Neural cell (in vitro differentiated cells): Measurements from ENCODE around the gene PLEKHG5. TPM values are rescaled to one million over a fixed set of nuclear protein-coding genes. Genes with fewer than 3 reads are reported as not detected.

ENCODE experiments used
- H2AFZ ChIP-seq: fragments of 200-600, 300-800 bp; sonication (generic), shearing (Covaris generic); 2 replicates; pipeline ENCODE4 v1.6.0; 2014; ENCODE audit warnings: low read depth, mild to moderate bottlenecking, antibody characterized with exemption, low read length, moderate library complexity
- H3F3A ChIP-seq: fragments of 200-600 bp; shearing (Covaris generic); 2 replicates; pipeline ENCODE4 v1.6.1; 2016; ENCODE audit warnings: mild to moderate bottlenecking, moderate library complexity, mixed read lengths, antibody characterized with exemption, low read length; ENCODE audit not compliant: insufficient read depth, poor library complexity, severe bottlenecking
- H3K27ac ChIP-seq: fragments of 200-600, 300-800 bp; sonication (generic), shearing (Covaris generic); 2 replicates; pipeline ENCODE4 v1.5.1; 2014; ENCODE audit warnings: mild to moderate bottlenecking, low read length, moderate library complexity
- H3K27me3 ChIP-seq: fragments of 300-800, 200-600 bp; sonication (generic), shearing (Covaris generic); 2 replicates; pipeline ENCODE4 v1.6.0; 2014; ENCODE audit warnings: mild to moderate bottlenecking, low read depth, low read length, moderate library complexity; ENCODE audit not compliant: insufficient read depth
- H3K36me3 ChIP-seq: fragments of 300-800, 200-600 bp; sonication (generic), shearing (Covaris generic); 2 replicates; pipeline ENCODE4 v1.5.1; 2014; ENCODE audit warnings: mild to moderate bottlenecking, antibody characterized with exemption, low read length, moderate library complexity; ENCODE audit not compliant: insufficient read depth
- H3K4me2 ChIP-seq: fragments of 300-800, 200-600 bp; sonication (generic), shearing (Covaris generic); 2 replicates; pipeline ENCODE4 v1.6.0; 2014; ENCODE audit warnings: mild to moderate bottlenecking, low read length
- H3K4me3 ChIP-seq: fragments of 300-800, 200-600 bp; sonication (generic), shearing (Covaris generic); 2 replicates; pipeline ENCODE4 v1.5.1; 2014; ENCODE audit warnings: mild to moderate bottlenecking, low read length, moderate library complexity
- H3K79me2 ChIP-seq: fragments of 200-600 bp; shearing (Covaris generic); replicated peaks from 2 replicates; pipeline ENCODE4 v1.6.0; 2014; ENCODE audit warnings: mild to moderate bottlenecking, low read length, moderate library complexity; ENCODE audit not compliant: insufficient read depth
- H3K9ac ChIP-seq: fragments of 300-800, 200-600 bp; sonication (generic), shearing (Covaris generic); 2 replicates; pipeline ENCODE4 v1.6.1; 2016; ENCODE audit warnings: mild to moderate bottlenecking, low read length, mixed read lengths
- H3K9me2 ChIP-seq: fragments of 200-600 bp; shearing (Covaris generic); 2 replicates; pipeline ENCODE4 v1.6.1; 2016; ENCODE audit warnings: mild to moderate bottlenecking, low read length, mixed read lengths; ENCODE audit not compliant: insufficient read depth
- H3K9me3 ChIP-seq: fragments of 200-600, 300-800 bp; sonication (generic), shearing (Covaris generic); 2 replicates; pipeline ENCODE4 v1.6.1; 2016; ENCODE audit warnings: mild to moderate bottlenecking, mixed run types, low read length, moderate library complexity, mixed read lengths
- H4K20me1 ChIP-seq: fragments of 200-600 bp; shearing (Covaris generic); 2 replicates; pipeline ENCODE4 v1.6.1; 2016; ENCODE audit warnings: mild to moderate bottlenecking, mixed run types; ENCODE audit not compliant: insufficient read depth
- EP300 ChIP-seq: fragments of 450-650 bp; conservative IDR thresholded peaks from 2 replicates; pipeline ENCODE4 v1.6.1; 2014; ENCODE audit warnings: antibody characterized with exemption, mild to moderate bottlenecking, moderate library complexity; ENCODE audit not compliant: poor library complexity, severe bottlenecking
- EZH2 ChIP-seq: fragments of 200-600, 300-800 bp; shearing (Covaris generic), sonication (generic); IDR thresholded peaks from 2 replicates; pipeline ENCODE4 v1.6.1; 2014; ENCODE audit warnings: antibody characterized with exemption, low read length, borderline replicate concordance, mild to moderate bottlenecking; ENCODE audit not compliant: insufficient read depth, poor library complexity, severe bottlenecking
- MXI1 ChIP-seq: fragments of 450-650 bp; conservative IDR thresholded peaks from 2 replicates; pipeline ENCODE4 v1.6.1; 2014; ENCODE audit warnings: antibody characterized with exemption, mild to moderate bottlenecking; ENCODE audit not compliant: poor library complexity, severe bottlenecking
- POLR2AphosphoS5 ChIP-seq: IDR thresholded peaks from 2 replicates; pipeline ENCODE4 v1.6.1; 2012
- RAD21 ChIP-seq: fragments of 450-650 bp; conservative IDR thresholded peaks from 2 replicates; pipeline ENCODE4 v1.6.1; 2014; ENCODE audit warnings: antibody characterized with exemption, mild to moderate bottlenecking, moderate library complexity
- SMC3 ChIP-seq: fragments of 450-650 bp; conservative IDR thresholded peaks from 2 replicates; pipeline ENCODE4 v1.6.1; 2014; ENCODE audit warnings: antibody characterized with exemption, mild to moderate bottlenecking, moderate library complexity; ENCODE audit not compliant: poor library complexity
- TAF1 ChIP-seq: IDR thresholded peaks from 2 replicates; pipeline ENCODE4 v1.6.1; 2012; ENCODE audit warnings: low read depth
- polyA plus RNA-seq: library from polyadenylated mRNA; depleted of rRNA; stranded (reverse); fragments of >200 nt; gene quantifications from 2 replicates; pipeline ENCODE4 v1.2.3, GENCODE V29; 2014
- TF ChIP-seq, protein P1 (sequence below): fragments of 450-650 bp; IDR thresholded peaks from 2 replicates; pipeline ENCODE4 v1.5.1; 2014; ENCODE audit warnings: antibody characterized with exemption, mild to moderate bottlenecking, moderate library complexity; ENCODE audit not compliant: poor library complexity, severe bottlenecking
- TF ChIP-seq, protein P2 (sequence below): IDR thresholded peaks from 2 replicates; pipeline ENCODE4 v1.6.1; 2012; ENCODE audit warnings: borderline replicate concordance

PLEKHG5 gene
- polyA plus RNA-seq, 1 donor from 2014 or later: 24.0 TPM

DNA sequence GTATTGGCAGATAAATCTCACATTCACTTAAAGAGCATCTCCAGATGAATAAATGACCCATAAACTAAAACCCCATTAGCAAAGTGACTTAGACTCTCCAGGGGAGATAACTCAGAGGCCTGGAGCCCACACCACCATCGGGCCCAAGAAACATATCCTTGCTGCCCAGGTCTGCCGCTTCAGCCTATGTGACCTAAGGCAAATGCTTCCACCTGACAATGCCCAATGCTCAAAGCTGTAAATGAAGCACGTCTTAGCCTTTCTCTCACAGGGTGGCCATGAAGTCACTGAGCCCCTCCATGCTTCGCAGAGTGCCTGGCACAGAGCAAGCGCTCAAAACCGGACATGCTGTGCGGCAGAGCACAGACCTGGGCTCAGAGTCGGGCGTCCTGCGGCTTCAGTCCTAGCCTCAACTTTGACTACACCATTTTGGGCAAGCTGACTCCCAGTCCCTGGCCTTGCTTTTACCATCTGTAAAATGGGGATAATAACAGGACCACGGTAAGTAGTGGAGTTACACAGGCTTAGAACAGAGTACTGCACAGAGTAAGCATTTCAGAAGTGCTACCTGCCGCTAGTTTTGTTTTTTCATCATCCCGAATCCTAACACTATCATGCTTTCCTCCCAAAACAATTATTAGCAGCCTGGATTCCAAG is 39.2 kb upstream of the PLEKHG5 start:
- H3K4me2 ChIP-seq: no peak overlapping the region
- no peak overlapping the region for H3K4me3 ChIP-seq
- peaks cover 12% of the 10 kb centered on the region for H3K36me3 ChIP-seq
- H3K27me3 ChIP-seq: no peaks in the 10 kb centered on the region
- H3F3A ChIP-seq: no peaks in the 10 kb centered on the region
- H3K27ac ChIP-seq: no peak overlapping the region
- no peak overlapping the region for H2AFZ ChIP-seq
- H4K20me1 ChIP-seq: no peaks in the 10 kb centered on the region
- no peaks in the 10 kb centered on the region for H3K9me3 ChIP-seq
- no peaks in the 10 kb centered on the region for H3K9me2 ChIP-seq
- no peak overlapping the region for H3K9ac ChIP-seq
- no peaks in the 10 kb centered on the region for H3K79me2 ChIP-seq
- TF ChIP-seq EZH2 (no peak), SMC3 (no peak), POLR2AphosphoS5 (no peak), RAD21 (no peak), TAF1 (no peak), MXI1 (no peak), EP300 (no peak)
- TF ChIP-seq, protein P1, sequence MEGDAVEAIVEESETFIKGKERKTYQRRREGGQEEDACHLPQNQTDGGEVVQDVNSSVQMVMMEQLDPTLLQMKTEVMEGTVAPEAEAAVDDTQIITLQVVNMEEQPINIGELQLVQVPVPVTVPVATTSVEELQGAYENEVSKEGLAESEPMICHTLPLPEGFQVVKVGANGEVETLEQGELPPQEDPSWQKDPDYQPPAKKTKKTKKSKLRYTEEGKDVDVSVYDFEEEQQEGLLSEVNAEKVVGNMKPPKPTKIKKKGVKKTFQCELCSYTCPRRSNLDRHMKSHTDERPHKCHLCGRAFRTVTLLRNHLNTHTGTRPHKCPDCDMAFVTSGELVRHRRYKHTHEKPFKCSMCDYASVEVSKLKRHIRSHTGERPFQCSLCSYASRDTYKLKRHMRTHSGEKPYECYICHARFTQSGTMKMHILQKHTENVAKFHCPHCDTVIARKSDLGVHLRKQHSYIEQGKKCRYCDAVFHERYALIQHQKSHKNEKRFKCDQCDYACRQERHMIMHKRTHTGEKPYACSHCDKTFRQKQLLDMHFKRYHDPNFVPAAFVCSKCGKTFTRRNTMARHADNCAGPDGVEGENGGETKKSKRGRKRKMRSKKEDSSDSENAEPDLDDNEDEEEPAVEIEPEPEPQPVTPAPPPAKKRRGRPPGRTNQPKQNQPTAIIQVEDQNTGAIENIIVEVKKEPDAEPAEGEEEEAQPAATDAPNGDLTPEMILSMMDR: no peak
- TF ChIP-seq, protein P2, sequence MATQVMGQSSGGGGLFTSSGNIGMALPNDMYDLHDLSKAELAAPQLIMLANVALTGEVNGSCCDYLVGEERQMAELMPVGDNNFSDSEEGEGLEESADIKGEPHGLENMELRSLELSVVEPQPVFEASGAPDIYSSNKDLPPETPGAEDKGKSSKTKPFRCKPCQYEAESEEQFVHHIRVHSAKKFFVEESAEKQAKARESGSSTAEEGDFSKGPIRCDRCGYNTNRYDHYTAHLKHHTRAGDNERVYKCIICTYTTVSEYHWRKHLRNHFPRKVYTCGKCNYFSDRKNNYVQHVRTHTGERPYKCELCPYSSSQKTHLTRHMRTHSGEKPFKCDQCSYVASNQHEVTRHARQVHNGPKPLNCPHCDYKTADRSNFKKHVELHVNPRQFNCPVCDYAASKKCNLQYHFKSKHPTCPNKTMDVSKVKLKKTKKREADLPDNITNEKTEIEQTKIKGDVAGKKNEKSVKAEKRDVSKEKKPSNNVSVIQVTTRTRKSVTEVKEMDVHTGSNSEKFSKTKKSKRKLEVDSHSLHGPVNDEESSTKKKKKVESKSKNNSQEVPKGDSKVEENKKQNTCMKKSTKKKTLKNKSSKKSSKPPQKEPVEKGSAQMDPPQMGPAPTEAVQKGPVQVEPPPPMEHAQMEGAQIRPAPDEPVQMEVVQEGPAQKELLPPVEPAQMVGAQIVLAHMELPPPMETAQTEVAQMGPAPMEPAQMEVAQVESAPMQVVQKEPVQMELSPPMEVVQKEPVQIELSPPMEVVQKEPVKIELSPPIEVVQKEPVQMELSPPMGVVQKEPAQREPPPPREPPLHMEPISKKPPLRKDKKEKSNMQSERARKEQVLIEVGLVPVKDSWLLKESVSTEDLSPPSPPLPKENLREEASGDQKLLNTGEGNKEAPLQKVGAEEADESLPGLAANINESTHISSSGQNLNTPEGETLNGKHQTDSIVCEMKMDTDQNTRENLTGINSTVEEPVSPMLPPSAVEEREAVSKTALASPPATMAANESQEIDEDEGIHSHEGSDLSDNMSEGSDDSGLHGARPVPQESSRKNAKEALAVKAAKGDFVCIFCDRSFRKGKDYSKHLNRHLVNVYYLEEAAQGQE: no peak

DNA sequence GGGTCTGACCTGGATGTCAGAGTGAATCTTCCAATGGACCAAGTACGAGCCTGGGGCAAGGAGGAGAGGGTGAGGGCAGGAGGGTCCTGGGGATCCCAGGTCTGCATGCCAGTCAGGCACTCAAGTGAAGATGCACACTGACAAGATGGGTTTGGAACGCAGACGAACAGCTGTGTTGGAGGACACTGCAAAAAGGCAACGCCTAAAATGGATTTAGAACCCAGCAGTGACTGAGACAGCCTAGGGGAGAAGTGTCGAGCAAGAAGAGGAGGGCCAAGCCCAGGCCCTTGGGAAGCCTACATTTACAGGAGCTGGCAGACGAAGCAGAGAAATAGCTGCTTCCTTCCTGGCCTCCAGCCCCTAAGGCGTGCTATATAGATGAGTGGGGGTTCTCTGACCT is 37.0 kb upstream of the PLEKHG5 start:
- Histone ChIP-seq H3K27me3 (no peaks in the 10 kb centered on the region), H3K27ac (no peak overlapping the region), H3K9ac (no peak overlapping the region), H2AFZ (no peak overlapping the region), H3K4me2 (no peak overlapping the region), H3K36me3 (peaks cover 12% of the 10 kb centered on the region), H3K4me3 (no peak overlapping the region), H3K9me3 (no peaks in the 10 kb centered on the region), H3K9me2 (no peaks in the 10 kb centered on the region), H3K79me2 (no peaks in the 10 kb centered on the region), H3F3A (no peaks in the 10 kb centered on the region), H4K20me1 (no peaks in the 10 kb centered on the region)
- TF ChIP-seq EZH2 (no peak), MXI1 (no peak), RAD21 (no peak), POLR2AphosphoS5 (no peak), EP300 (no peak), SMC3 (no peak), TAF1 (no peak)
- TF ChIP-seq, protein P1: no peak
- TF ChIP-seq, protein P2: no peak
